Rectal smooth muscle tissue (tissue), 1 donor: ENCODE measurements around the gene EFHD2.
A peak's percentile ranks its signal among the peaks of the same experiment; 100 is the strongest.
"Not testable (repeated sequence)": the region's sequence is repeated elsewhere in the genome, so short reads cannot be mapped to it uniquely, and the experiment has no call there.

Source experiments
- H3K27ac ChIP-seq: one replicate; pipeline ENCODE4 v1.7.0; 2013; ENCODE audit warnings: low read depth, low read length, inconsistent platforms
- H3K27me3 ChIP-seq: one replicate; pipeline ENCODE4 v1.7.0; 2013; ENCODE audit warnings: low read length; ENCODE audit not compliant: control insufficient read depth, insufficient read depth
- H3K36me3 ChIP-seq: one replicate; pipeline ENCODE4 v1.7.0; 2013; ENCODE audit warnings: low read length; ENCODE audit not compliant: control insufficient read depth, insufficient read depth
- H3K4me1 ChIP-seq: one replicate; pipeline ENCODE4 v1.7.0; 2013; ENCODE audit warnings: low read length; ENCODE audit not compliant: control insufficient read depth, insufficient read depth
- H3K4me3 ChIP-seq: one replicate; pipeline ENCODE4 v1.7.0; 2013; ENCODE audit warnings: low read length
- H3K9ac ChIP-seq: one replicate; pipeline ENCODE4 v1.7.0; 2013; ENCODE audit warnings: low read length

Gene EFHD2, protein sequence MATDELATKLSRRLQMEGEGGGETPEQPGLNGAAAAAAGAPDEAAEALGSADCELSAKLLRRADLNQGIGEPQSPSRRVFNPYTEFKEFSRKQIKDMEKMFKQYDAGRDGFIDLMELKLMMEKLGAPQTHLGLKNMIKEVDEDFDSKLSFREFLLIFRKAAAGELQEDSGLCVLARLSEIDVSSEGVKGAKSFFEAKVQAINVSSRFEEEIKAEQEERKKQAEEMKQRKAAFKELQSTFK

GRCh38 chr1:15409388-15410222 lies at the start of gene EFHD2:
TSS of gene EFHD2 (plus strand) at chr1:15409888. CDS start at chr1:15409972, 84 bp downstream.
- Histone ChIP-seq H3K9ac (peak within 1 kb of the TSS; percentile 42), H3K4me1 (peaks cover 17% of the 10 kb centered on the region), H3K27ac (peak within 1 kb of the TSS; percentile 46), H3K27me3 (no peaks in the 10 kb centered on the region), H3K36me3 (no peaks in the 10 kb centered on the region), H3K4me3 (peak within 1 kb of the TSS; percentile 70)

GRCh38 chr1:15360700-15361099 lies 49.0 kb upstream of the EFHD2 start:
- H3K27ac ChIP-seq, result no peak overlapping the region
- no peak overlapping the region for H3K4me3 ChIP-seq
- no peaks in the 10 kb centered on the region for H3K27me3 ChIP-seq
- H3K36me3 ChIP-seq, result no peaks in the 10 kb centered on the region
- no peaks in the 10 kb centered on the region for H3K4me1 ChIP-seq
- H3K9ac ChIP-seq, result no peak overlapping the region

- Histone ChIP-seq H3K27me3 (no peaks in the 10 kb centered on the region), H3K36me3 (no peaks in the 10 kb centered on the region), H3K4me1 (no peaks in the 10 kb centered on the region)
Observed at GRCh38 chr1:15362096-15362736, 47.5 kb upstream of the EFHD2 start.

DNA sequence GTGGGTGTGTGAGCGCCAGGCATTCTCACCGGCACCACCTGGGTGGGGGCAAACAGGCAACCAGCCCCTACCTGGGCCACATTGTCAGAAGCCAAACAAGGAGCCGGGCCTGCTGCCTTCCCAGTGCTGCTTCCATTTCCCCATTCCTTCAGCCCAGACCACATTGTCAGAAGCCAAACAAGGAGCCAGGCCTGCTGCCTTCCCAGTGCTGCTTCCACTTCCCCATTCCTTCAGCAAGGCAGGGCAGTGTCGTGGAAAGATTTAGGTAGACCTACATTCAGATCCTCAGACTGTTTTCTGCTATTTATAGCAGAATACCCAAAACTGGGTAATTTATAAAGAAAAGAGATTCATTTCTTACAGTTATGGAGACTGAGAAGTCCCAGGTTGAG lies 47.0 kb upstream of the EFHD2 start:
- Histone ChIP-seq H3K27ac (no peak overlapping the region), H3K27me3 (no peaks in the 10 kb centered on the region)

More at GRCh38 chr1:15362096-15362736, 47.5 kb upstream of the EFHD2 start:
- Histone ChIP-seq H3K4me3 (no peak overlapping the region), H3K9ac (no peak overlapping the region), H3K27ac (no peak overlapping the region)

GRCh38 chr1:15364740-15365139 lies 44.9 kb upstream of the EFHD2 start:
- Histone ChIP-seq H3K27ac (no peak overlapping the region), H3K9ac (no peak overlapping the region), H3K36me3 (no peaks in the 10 kb centered on the region), H3K4me3 (no peak overlapping the region), H3K4me1 (no peaks in the 10 kb centered on the region), H3K27me3 (no peaks in the 10 kb centered on the region)

More for the DNA sequence above, 47.0 kb upstream of the EFHD2 start:
- Histone ChIP-seq H3K4me3 (no peak overlapping the region), H3K36me3 (no peaks in the 10 kb centered on the region), H3K9ac (no peak overlapping the region), H3K4me1 (no peaks in the 10 kb centered on the region)

DNA sequence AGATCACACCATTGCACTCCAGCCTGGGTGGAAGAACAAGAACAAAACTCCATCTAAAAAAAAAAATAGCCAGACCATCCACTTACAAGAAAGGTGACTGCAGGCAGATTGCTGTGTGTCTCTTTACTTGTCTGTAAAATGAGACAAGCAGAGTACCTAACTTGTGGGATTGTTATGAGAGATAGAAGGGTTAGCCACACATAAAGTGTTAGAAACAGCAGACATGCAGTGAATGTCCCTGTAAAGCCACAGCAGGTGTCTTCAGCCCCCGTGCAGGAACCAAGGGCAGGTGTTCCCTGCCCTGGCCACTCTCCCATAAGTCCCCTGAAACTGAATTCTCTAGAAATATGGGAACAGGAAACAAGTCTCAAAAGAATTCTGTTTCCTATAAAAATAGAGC lies 40.8 kb upstream of the EFHD2 start:
- no peaks in the 10 kb centered on the region for H3K36me3 ChIP-seq
- no peak overlapping the region for H3K9ac ChIP-seq
- H3K27me3 ChIP-seq, result no peaks in the 10 kb centered on the region
- peaks cover 17% of the 10 kb centered on the region for H3K4me1 ChIP-seq
- no peak overlapping the region for H3K4me3 ChIP-seq
- H3K27ac ChIP-seq, result no peak overlapping the region

DNA sequence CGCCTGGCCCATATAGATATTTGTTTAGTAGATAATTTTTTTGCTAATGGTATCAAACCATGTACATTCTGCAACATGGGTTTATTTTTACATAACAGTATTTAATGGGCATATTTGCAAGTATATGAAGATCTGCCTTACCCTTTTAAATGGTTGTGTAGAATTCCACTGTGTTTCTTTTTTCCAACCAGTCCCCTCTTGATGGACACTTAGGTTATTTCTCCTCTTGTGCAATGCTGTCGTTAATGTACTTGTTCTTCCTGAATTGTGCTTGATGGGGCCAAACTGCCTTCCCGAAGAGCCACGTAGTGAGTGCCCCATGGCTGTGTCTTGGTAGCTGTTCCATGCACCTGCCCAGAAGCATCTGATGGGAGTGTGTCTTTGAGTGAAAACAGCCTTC lies 39.4 kb upstream of the EFHD2 start:
- no peaks in the 10 kb centered on the region for H3K36me3 ChIP-seq
- no peak overlapping the region for H3K4me3 ChIP-seq
- no peak overlapping the region for H3K9ac ChIP-seq
- no peaks in the 10 kb centered on the region for H3K27me3 ChIP-seq
- H3K27ac ChIP-seq, result peak overlapping the region; percentile 41
- peaks cover 17% of the 10 kb centered on the region for H3K4me1 ChIP-seq

- Histone ChIP-seq H3K4me1 (peaks cover 17% of the 10 kb centered on the region), H3K36me3 (no peaks in the 10 kb centered on the region), H3K9ac (no peak overlapping the region), H3K4me3 (no peak overlapping the region), H3K27ac (peak overlapping the region; percentile 41), H3K27me3 (no peaks in the 10 kb centered on the region)
Observed at GRCh38 chr1:15370781-15371520, 38.7 kb upstream of the EFHD2 start.

GRCh38 chr1:15371610-15372545 lies 37.8 kb upstream of the EFHD2 start:
- peaks cover 17% of the 10 kb centered on the region for H3K4me1 ChIP-seq
- H3K27ac ChIP-seq, result peak overlapping the region; percentile 41
- H3K9ac ChIP-seq, result no peak overlapping the region
- H3K4me3 ChIP-seq, result no peak overlapping the region
- no peaks in the 10 kb centered on the region for H3K27me3 ChIP-seq
- H3K36me3 ChIP-seq, result no peaks in the 10 kb centered on the region

- H3K4me3 ChIP-seq, result no peak overlapping the region
- no peaks in the 10 kb centered on the region for H3K36me3 ChIP-seq
- H3K27me3 ChIP-seq, result no peaks in the 10 kb centered on the region
- H3K27ac ChIP-seq, result no peak overlapping the region
- no peak overlapping the region for H3K9ac ChIP-seq
- H3K4me1 ChIP-seq, result no peaks in the 10 kb centered on the region
Observed at GRCh38 chr1:15378729-15379128, 31.0 kb upstream of the EFHD2 start.

DNA sequence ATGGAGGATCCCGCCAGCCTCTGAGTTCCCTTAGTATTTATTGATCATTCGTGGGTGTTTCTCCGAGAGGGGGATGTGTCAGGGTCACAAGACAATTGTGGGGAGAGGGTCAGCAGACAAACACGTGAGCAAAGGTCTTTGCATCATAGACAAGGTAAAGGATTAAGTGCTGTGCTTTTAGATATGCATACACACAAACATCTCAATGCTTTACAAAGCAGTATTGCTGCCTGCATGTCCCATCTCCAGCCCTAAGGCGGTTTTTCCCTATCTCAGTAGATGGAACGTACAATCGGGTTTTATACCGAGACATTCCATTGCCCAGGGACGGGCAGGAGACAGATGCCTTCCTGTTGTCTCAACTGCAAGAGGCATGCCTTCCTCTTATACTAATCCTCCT lies 30.5 kb upstream of the EFHD2 start:
- not testable (repeated sequence) for H3K27ac ChIP-seq, H3K9ac ChIP-seq, H3K4me3 ChIP-seq, H3K27me3 ChIP-seq, H3K4me1 ChIP-seq, H3K36me3 ChIP-seq
